ENCODE results near the gene FAM221A.
"Not testable (repeated sequence)": the region's sequence is repeated elsewhere in the genome, so short reads cannot be mapped to it uniquely, and the experiment has no call there.

The FAM221A gene

GRCh38 chr7:23698822-23699221 lies 18.8 kb downstream of the FAM221A start:
- FAIRE-seq (no peak), DNase-seq (ENCODE audit: extremely low spot score, insufficient read length, low read depth) (no peak)

GRCh38 chr7:23700046-23700445 lies 20.0 kb downstream of the FAM221A start:
- DNase-seq (ENCODE audit: extremely low spot score, insufficient read length, low read depth) (no peak), FAIRE-seq (no peak)

- FAIRE-seq (no peak), DNase-seq (ENCODE audit: extremely low spot score, insufficient read length, low read depth) (no peak)
These were observed 29.2 kb downstream of the FAM221A start for GRCh38 chr7:23709081-23709750.

- no peak for DNase-seq (ENCODE audit: extremely low spot score, insufficient read length, low read depth)
- no peak for FAIRE-seq
These were observed 30.0 kb downstream of the FAM221A start, which contains the start of gene STK31 for GRCh38 chr7:23710000-23710399. STK31 (plus strand) TSS chr7:23710219; CDS start chr7:23710286, 67 bp downstream.

DNA sequence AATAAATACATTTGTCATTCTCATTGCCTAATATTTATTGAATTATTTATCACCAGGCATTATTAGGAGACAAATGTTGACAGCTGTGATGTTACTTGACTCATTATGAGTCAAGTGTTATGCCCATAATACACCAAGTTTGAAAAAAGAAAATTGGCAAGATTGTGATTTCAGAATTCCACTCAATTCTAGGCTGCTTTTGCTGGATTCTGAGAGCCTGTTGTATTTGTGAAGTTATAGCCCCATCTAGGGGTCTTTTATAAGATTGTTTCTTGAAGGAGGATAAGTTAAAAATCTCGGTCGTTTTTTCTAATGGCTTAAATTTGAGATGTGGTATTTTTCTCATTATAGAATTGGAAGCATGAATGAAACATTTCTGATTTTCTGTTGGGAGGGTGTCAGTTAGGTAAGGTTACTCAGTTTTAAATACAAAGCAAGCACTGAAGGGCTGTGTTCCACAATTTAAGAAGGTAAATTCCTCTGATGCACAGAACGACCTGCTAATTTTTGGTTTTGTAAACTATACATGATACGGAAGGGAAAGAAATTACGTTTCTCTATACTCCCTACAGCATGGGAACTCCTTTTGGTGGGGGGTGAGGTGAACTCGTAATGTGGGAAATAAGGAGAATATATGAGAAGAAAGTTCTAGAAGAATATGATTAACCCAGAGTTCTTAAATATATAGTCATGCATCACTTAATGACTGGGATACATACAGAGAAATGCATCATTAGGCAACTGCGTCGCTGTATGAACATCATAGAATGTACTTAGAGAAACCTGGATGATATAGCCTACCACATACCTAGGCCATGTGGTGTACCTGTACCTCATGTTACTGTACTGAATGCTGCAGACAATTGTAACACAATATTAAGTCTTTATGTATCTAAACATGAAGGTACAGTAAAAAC lies 32.6 kb downstream of the FAM221A start:
- FAIRE-seq: peak; percentile 70
- DNase-seq (ENCODE audit: extremely low spot score, insufficient read length, low read depth): peak; percentile 23

GRCh38 chr7:23713285-23714149 lies 33.5 kb downstream of the FAM221A start:
- no peak for DNase-seq (ENCODE audit: extremely low spot score, insufficient read length, low read depth)
- no peak for FAIRE-seq

DNA sequence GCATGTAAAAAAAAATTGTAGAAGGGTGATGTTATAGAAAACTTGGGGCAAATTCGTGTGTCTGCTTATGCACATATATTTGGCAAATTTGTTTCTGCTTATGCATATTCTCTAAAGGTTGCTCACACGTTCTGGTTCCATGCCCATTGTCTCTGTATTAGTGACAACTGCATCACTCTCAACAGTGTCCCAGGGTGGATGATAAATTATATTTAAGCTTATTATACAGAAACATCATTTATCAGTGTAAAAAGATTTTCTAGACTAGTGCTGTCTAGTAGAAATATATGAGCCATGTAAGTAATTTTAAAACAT lies 34.1 kb downstream of the FAM221A start:
- FAIRE-seq: no peak
- no peak for DNase-seq (ENCODE audit: extremely low spot score, insufficient read length, low read depth)

DNA sequence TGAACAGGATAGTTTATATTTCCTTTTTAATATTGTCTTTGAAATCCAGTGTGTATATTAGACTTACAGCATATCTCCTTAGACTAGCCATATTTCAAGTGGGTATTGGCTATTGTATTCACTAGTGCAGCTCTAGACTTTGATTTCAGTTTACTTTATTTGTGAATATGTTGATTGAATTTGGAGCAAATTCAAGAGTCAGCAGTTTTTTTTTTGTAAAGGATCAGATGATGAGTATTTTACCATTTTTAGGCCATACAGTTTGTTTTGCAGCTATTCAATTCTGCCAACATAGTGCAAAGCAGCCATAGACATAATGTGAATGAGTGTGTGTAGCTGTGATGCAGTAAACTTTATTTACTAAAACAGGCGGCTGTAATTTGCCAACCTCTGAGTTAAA lies 34.6 kb downstream of the FAM221A start:
- DNase-seq (ENCODE audit: extremely low spot score, insufficient read length, low read depth): no peak

GRCh38 chr7:23715099-23715498 lies 35.1 kb downstream of the FAM221A start:
- DNase-seq (ENCODE audit: extremely low spot score, insufficient read length, low read depth) (no peak), FAIRE-seq (no peak)

More for the DNA sequence above, 34.6 kb downstream of the FAM221A start:
- FAIRE-seq: no peak

- no peak for FAIRE-seq
- no peak for DNase-seq (ENCODE audit: extremely low spot score, insufficient read length, low read depth)
These were observed 37.8 kb downstream of the FAM221A start for GRCh38 chr7:23717788-23718187.

- DNase-seq (ENCODE audit: extremely low spot score, insufficient read length, low read depth): no peak
- no peak for FAIRE-seq
These were observed 41.5 kb downstream of the FAM221A start for GRCh38 chr7:23721456-23721855.

DNA sequence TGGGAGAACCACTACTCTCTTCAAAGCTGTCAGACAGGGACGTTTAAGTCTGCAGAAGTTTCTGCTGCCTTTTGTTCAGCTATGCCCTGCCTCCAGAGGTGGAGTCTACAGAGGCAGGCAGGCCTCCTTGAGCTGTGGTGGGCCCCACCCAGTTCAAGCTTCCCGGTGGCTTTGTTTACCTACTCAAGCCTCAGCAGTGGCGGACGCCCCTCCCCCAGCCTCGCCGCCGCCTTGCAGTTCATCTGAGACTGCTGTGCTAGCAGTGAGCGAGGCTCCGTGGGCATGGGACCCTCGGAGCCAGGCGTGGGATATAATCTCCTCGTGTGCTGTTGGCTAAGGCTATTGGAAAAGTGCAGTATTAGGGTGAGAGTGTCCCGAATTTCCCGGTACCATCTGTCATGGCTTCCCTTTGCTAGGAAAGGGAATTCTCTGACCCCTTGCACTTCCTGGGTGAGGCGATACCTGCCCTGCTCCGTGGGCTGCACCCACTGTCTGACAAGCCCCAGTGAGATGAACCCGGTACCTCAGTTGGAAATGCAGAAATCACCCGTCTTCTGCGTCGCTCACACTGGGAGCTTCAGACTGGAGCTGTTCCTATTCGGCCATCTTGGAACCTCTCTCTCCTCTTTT lies 42.7 kb downstream of the FAM221A start:
- DNase-seq (ENCODE audit: extremely low spot score, insufficient read length, low read depth); FAIRE-seq: not testable (repeated sequence)

- not testable (repeated sequence) for DNase-seq (ENCODE audit: extremely low spot score, insufficient read length, low read depth); FAIRE-seq
These were observed 44.1 kb downstream of the FAM221A start for GRCh38 chr7:23724113-23724512.

DNA sequence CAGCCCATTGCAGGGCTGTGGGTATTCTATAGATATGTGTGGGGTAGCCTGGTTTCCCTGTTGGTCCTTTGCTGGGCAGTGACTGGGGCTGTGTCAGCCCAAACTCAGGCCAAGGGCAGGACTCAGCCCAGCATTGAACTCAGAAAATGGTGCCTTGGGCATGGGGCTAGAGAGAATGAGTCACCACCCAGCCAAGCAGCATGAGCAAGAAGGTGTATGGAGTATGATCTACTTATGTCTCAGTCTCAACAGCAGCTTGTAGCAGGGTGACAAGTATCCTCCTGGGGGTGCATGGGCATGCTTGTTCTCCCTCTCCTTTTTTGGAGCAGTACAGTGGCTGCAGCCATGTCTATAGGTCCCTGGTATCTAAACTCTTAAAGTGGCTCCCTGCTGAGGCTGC lies 62.1 kb downstream of the FAM221A start:
- FAIRE-seq (no peak), DNase-seq (ENCODE audit: extremely low spot score, insufficient read length, low read depth) (no peak)

GRCh38 chr7:23743226-23743625 lies 63.2 kb downstream of the FAM221A start:
- FAIRE-seq (no peak), DNase-seq (ENCODE audit: extremely low spot score, insufficient read length, low read depth) (no peak)

DNA sequence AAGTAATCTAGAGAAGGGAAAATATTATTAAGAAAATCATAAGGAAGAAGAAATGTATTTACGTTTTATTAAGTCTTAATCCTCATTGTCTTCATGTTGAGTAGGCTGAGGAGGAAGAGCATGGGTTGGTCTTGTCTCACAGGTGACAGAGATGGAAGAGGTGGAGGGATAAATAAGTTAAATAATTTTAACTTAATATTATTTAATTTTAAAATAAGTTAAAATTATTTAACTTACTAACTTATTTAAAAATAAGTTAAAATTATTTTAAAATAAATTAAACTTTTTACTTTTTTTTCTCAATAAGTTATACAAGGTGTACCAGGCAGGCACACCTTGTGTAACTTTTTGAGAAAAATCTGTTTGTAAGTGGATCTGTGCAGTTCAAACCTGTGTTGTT lies 66.6 kb downstream of the FAM221A start:
- FAIRE-seq (no peak), DNase-seq (ENCODE audit: extremely low spot score, insufficient read length, low read depth) (no peak)

GRCh38 chr7:23751852-23752251 lies 71.9 kb downstream of the FAM221A start:
- DNase-seq (ENCODE audit: extremely low spot score, insufficient read length, low read depth) (no peak), FAIRE-seq (no peak)
